ENCODE results near the gene TRIM59. TPM values are rescaled to one million over a fixed set of nuclear protein-coding genes. Genes with fewer than 3 reads are reported as not detected.

TRIM59 gene
- total and polyA plus RNA-seq, 2 of the 4 experiments (the other 2 are of a cell fraction), result 8.0 to 65.4 TPM

DNA sequence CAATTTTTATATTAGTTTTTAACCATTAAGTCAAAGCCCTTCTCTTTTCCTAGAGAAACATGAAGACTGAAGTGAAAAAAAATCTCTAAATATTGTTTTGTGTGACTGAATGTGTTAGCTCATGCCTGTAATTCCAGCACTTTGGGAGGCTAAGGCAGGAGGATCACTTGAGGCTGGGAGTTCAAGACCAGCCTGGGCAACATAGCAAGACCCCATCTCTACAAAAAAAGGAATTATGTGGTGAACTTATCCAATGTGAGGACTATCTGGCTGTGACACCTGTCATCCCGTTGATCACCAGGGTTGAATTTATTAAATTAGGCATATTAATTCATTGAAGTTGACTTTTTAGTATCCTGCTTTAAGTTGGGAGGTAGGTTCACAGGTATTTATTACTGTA lies 37.1 kb downstream of the TRIM59 start:
- Histone ChIP-seq H3K9me3 (ENCODE audit: control insufficient read depth, insufficient read depth, low read length) (no peaks in the 10 kb centered on the region), H2AK5ac (ENCODE audit: low read depth, low read length) (no peak overlapping the region), H3K36me3 (ENCODE audit: control insufficient read depth, insufficient read depth, low read length) (peaks cover 11% of the 10 kb centered on the region), H3K23ac (ENCODE audit: low read depth, low read length) (no peak overlapping the region), H3K27ac (ENCODE audit: insufficient read depth, low read length) (no peak overlapping the region), H4K91ac (ENCODE audit: insufficient read depth, low read depth, low read length) (no peak overlapping the region), H2BK5ac (ENCODE audit: low read depth, low read length, poor library complexity, severe bottlenecking) (no peak overlapping the region), H3K9me1 (ENCODE audit: insufficient read depth, low read length) (no peaks in the 10 kb centered on the region), H3K4me3 (ENCODE audit: insufficient read depth, low read depth, low read length) (no peak overlapping the region), H3K14ac (replicated peaks; ENCODE audit: low read depth, low read length) (no peak overlapping the region), H3K56ac (ENCODE audit: extremely low read depth, insufficient read depth, low read length) (no peak overlapping the region), H3K27me3 (ENCODE audit: control insufficient read depth, insufficient read depth, low read length) (no peaks in the 10 kb centered on the region), H3K4me1 (ENCODE audit: control insufficient read depth, insufficient read depth, low read length) (peaks cover 2% of the 10 kb centered on the region), H3K4me2 (ENCODE audit: low read depth, low read length) (no peak overlapping the region), H2BK15ac (ENCODE audit: low read depth, low read length) (no peak overlapping the region), H3K9ac (ENCODE audit: low read depth, low read length) (no peak overlapping the region), H2AK9ac (replicated peaks; ENCODE audit: low read depth, low read length, poor library complexity) (no peak overlapping the region), H2BK120ac (ENCODE audit: low read depth, low read length) (no peak overlapping the region), H4K8ac (ENCODE audit: low read depth in 2 of 2, low read length in 2 of 2) (no peak overlapping the region), H2BK20ac (ENCODE audit: low read depth, low read length) (no peak overlapping the region), H3K4ac (ENCODE audit: low read depth, low read length) (no peak overlapping the region), H3K79me1 (ENCODE audit: low read depth in 1 of 2, low read length in 2 of 2) (peaks cover 17 to 29% of the 10 kb centered on the region in 2 experiments), H2AFZ (replicated peaks; ENCODE audit: low read length, poor library complexity) (no peak overlapping the region), H4K20me1 (ENCODE audit: insufficient read depth, low read length) (no peaks in the 10 kb centered on the region), H3K18ac (ENCODE audit: low read depth, low read length) (no peak overlapping the region), H4K5ac (ENCODE audit: low read depth, low read length) (no peak overlapping the region; the same call in 1 of the 2 replicates)
- ChIA-PET POLR2A (ENCODE audit: unreplicated experiment) (no interaction called here), CTCF (interaction anchor here (0.6 to 1.1 kb wide), 4 partner anchors 16 to 422 kb away, joined by 3 to 4 read pairs (median 3); no protein-coding TSS in a partner anchor)
- TF ChIP-seq FOS (IDR thresholded peaks at IDR 0.05; ENCODE audit: low read depth, low read length) (no peak), CHD1 (IDR thresholded peaks at IDR 0.05; ENCODE audit: low read depth, low read length) (no peak), NFE2L2 (IDR thresholded peaks at IDR 0.05; ENCODE audit: low read depth, low read length) (no peak), ELK1 (IDR thresholded peaks at IDR 0.05; ENCODE audit: borderline replicate concordance, low read depth, low read length) (no peak), RFX5 (IDR thresholded peaks at IDR 0.05; ENCODE audit: low read depth, low read length) (no peak), SMC3 (IDR thresholded peaks at IDR 0.05; ENCODE audit: low read depth, low read length) (no peak), MXI1 (IDR thresholded peaks at IDR 0.05; ENCODE audit: borderline replicate concordance, low read depth, low read length) (no peak), RAD21 (IDR thresholded peaks at IDR 0.05; ENCODE audit: low read length) (no peak), CEBPB (IDR thresholded peaks at IDR 0.05; ENCODE audit: low read depth, low read length) (no peak), MAZ (IDR thresholded peaks at IDR 0.05; ENCODE audit: borderline replicate concordance, low read depth, low read length) (no peak), MAFK (IDR thresholded peaks at IDR 0.05; ENCODE audit: low read depth, low read length) (no peak), BHLHE40 (IDR thresholded peaks at IDR 0.05; ENCODE audit: low read depth, low read length) (no peak), POLR2A (IDR thresholded peaks at IDR 0.05; ENCODE audit: low read depth, low read length) (no peak), RCOR1 (IDR thresholded peaks at IDR 0.05; ENCODE audit: insufficient replicate concordance, low read length) (no peak)
- TF ChIP-seq, protein P1, sequence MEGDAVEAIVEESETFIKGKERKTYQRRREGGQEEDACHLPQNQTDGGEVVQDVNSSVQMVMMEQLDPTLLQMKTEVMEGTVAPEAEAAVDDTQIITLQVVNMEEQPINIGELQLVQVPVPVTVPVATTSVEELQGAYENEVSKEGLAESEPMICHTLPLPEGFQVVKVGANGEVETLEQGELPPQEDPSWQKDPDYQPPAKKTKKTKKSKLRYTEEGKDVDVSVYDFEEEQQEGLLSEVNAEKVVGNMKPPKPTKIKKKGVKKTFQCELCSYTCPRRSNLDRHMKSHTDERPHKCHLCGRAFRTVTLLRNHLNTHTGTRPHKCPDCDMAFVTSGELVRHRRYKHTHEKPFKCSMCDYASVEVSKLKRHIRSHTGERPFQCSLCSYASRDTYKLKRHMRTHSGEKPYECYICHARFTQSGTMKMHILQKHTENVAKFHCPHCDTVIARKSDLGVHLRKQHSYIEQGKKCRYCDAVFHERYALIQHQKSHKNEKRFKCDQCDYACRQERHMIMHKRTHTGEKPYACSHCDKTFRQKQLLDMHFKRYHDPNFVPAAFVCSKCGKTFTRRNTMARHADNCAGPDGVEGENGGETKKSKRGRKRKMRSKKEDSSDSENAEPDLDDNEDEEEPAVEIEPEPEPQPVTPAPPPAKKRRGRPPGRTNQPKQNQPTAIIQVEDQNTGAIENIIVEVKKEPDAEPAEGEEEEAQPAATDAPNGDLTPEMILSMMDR (conservative IDR thresholded peaks at IDR 0.05; ENCODE audit: low read depth, low read length), result no peak
- TF ChIP-seq, protein P2, sequence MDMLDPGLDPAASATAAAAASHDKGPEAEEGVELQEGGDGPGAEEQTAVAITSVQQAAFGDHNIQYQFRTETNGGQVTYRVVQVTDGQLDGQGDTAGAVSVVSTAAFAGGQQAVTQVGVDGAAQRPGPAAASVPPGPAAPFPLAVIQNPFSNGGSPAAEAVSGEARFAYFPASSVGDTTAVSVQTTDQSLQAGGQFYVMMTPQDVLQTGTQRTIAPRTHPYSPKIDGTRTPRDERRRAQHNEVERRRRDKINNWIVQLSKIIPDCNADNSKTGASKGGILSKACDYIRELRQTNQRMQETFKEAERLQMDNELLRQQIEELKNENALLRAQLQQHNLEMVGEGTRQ (IDR thresholded peaks at IDR 0.05; ENCODE audit: low read depth, low read length), result no peak
- intact Hi-C loops (cut with micrococcal nuclease), result loop anchor here (5.0 to 10.0 kb wide), 4 partner anchors 485 to 648 kb away; no protein-coding TSS in a partner anchor
- BruUV-seq (replicated peaks), result no TSS peak
- in situ Hi-C loops (cut with MboI; ENCODE audit: low sequenced_read_pairs), result loop anchor here (10.0 to 25.0 kb wide), 3 partner anchors 248 to 525 kb away; no protein-coding TSS in a partner anchor
- dilution Hi-C loops (cut with HindIII; ENCODE audit: low sequenced_read_pairs, unreplicated experiment), result no loop called here
- ATAC-seq (ENCODE audit: low read depth) (no peak), DNase-seq (no peak)
- no CpG with 5 or more reads among the region's 1 CpG for WGBS, 2 experiments (ENCODE audit: extremely low coverage in 2 of 2, insufficient read length in 1 of 2)
